Measurements from ENCODE around the gene LIN37.

The LIN37 gene

GRCh38 chr19:35736913-35737886 lies 11.2 kb upstream of the LIN37 start:
- no peak for DNase-seq

GRCh38 chr19:35738021-35738886 lies 10.1 kb upstream of the LIN37 start:
- no peak for DNase-seq

DNA sequence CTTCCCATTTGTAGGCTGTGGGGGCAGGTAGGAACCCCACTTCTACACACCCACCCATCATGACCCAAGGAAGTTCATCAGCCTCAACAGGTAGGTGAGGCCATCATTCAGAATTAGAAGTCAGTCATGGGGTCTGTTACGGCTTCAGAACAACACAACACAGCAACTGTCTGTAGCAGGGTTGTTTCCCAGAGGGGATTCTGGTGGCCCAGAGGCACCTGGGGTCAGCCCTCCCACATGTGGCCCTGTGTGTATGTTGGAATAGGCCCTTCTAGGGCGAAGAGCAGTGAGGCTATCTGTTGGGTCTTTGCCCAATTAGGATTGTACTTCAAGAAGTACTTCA lies 9.5 kb upstream of the LIN37 start:
- DNase-seq: no peak

GRCh38 chr19:35739275-35740107 lies 8.9 kb upstream of the LIN37 start:
- DNase-seq: no peak

- DNase-seq: no peak
Measured at GRCh38 chr19:35740108-35740422, 8.3 kb upstream of the LIN37 start.

DNA sequence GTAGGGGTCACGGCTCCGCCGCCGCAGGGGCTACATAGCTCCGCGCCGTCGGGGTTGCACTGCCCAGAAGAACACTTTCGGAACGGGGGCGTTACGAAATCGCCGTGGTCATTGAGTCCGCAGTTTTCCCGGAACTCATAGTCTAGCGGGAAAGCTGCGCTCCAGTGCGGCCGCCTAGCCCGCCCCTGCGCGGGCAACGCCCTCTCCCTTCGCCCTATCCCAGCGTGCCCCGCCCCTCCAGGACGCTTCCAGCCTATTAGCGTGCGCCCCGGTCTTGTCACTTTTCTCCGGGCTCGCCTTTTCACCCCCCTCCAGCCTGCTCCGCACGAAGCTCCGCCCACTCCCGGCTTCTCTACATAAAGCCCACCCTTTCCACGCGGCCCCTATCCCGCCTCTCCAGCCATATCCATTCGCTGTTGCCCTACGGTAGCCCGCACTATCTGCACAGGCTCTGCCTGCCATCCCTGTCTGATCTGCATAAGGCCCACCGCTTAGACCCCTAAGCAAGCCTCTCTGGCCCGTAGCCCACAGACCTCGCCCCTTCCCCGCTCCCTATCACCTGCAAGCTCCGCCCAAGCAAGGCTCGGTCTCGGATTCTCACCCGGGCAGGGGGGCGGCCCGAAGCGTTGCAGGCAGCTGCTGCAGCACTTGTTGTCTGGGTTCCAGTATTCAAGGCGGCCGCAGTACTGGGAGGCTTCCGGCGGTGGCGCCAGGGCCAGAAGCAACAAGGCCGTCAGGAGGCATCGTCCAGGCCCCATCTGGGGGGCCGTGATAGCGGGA lies 7.8 kb upstream of the LIN37 start:
- peak; percentile 99 for DNase-seq

GRCh38 chr19:35741203-35741515 lies 7.2 kb upstream of the LIN37 start:
- DNase-seq: no peak

DNA sequence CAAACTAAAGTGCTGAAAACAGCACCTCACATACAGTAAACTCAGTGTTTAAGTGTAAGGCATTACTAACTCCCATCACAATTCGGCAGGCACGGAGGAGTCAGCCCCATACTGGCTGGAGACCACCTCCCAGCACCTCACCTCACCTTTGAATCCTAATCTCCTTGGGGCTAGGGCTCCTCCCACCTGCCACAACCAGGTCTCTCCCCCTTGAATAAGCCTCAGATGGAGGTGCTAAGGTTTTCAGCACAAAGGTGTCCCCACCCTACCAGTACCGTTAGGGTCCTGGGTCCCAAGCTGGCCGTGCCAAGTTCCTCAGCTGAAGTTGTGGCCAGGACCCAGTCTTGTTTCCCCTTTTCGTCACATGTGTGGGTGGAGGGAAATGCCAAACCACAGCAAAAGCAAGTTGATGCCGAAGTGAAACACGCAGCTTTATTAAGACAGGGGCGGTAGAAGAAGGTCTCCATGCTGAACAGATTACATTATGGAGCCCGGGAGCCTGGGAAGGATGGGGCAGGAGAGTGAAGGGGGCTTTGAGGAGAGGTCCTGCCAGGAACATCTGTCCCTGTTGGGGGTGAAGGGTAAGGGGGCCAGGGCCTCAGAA lies 6.2 kb upstream of the LIN37 start, which contains the start of gene IGFLR1:
Gene IGFLR1 (minus strand): TSS at position 332 of the 604 bp plus-strand sequence. CDS start 1,272 bp downstream, outside the sequence.
- DNase-seq: no peak

DNA sequence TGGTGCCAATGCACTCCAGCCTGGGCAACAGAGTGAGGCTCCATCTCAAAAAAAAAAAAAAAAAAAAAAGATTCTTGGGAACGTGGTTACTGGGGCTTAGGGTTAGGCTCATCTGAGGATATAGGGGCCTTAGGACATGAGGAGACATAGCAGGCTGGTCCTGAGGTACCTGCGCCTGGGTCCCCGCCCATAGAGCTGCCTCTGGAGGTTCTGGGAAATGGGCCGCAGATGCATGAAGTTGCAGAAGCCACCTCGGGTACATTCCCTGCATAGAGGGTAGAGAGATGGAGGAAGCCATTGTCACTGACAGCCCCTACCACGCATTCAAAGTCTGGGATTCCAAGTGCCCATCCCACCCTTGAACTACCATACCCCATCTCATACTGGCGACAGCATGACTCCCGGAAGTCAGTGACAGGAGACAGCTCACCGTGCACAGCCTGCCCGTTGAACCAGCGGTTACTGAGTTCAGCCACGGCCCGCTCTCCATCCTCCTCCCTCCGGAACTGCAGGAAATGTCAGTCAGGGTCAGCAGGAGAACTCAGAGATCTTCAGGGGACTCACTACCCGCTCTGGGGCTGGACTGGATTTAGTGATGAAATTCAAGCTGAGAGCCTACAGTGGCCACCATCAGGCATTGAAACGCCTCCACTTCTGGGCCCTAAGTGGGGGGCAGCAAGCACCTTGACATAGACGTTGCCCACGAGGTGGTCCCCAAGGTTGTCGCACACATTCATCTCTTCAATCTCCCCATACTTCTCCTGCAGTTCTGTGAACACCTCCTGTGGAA lies 4.5 kb upstream of the LIN37 start:
- no peak for DNase-seq

GRCh38 chr19:35744430-35745327 lies 3.7 kb upstream of the LIN37 start:
- DNase-seq: peak; percentile 98

- DNase-seq: peak; percentile 99
Measured at GRCh38 chr19:35745328-35746086, 2.9 kb upstream of the LIN37 start, which contains the start of the genes PSENEN and U2AF1L4. TSS of gene PSENEN (plus strand) at chr19:35745651. CDS start at chr19:35745931, 280 bp downstream. TSS of gene U2AF1L4 (minus strand) at chr19:35745418. CDS start at chr19:35745391, 27 bp downstream.

- no peak for DNase-seq
Measured at GRCh38 chr19:35746087-35746462, 2.3 kb upstream of the LIN37 start.

DNA sequence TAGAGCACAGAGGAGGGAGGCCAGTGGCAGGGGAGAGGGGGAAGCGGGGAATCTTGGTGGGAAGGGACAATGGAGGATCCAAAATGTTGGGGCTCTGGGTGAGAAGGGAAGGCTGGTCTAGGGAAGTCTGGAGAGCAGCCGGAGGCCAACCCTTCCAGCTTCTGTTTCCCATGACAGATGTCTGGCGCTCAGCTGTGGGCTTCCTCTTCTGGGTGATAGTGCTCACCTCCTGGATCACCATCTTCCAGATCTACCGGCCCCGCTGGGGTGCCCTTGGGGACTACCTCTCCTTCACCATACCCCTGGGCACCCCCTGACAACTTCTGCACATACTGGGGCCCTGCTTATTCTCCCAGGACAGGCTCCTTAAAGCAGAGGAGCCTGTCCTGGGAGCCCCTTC lies 1.8 kb upstream of the LIN37 start:
- no peak for DNase-seq

DNA sequence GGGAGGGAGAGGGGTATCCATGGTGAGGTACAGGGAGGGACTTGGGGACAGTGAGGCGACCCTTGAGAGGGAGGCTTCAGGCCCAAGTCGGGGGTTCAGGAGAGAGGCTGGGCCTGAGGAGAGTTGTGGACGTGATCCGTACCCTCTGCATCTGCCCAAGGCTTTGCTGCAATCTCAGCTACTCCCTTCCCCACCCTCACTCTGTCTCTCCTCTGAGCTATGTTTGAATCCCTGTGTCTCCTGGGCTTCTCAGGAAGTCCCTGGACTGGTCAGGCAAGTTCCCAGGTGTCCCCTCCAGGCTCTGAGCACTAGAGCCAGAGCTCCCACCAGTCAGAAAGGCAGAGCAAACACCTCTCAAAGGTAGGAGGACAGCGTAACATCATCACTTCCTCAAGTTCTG lies 1.8 kb downstream of the LIN37 start:
- no peak for DNase-seq

DNA sequence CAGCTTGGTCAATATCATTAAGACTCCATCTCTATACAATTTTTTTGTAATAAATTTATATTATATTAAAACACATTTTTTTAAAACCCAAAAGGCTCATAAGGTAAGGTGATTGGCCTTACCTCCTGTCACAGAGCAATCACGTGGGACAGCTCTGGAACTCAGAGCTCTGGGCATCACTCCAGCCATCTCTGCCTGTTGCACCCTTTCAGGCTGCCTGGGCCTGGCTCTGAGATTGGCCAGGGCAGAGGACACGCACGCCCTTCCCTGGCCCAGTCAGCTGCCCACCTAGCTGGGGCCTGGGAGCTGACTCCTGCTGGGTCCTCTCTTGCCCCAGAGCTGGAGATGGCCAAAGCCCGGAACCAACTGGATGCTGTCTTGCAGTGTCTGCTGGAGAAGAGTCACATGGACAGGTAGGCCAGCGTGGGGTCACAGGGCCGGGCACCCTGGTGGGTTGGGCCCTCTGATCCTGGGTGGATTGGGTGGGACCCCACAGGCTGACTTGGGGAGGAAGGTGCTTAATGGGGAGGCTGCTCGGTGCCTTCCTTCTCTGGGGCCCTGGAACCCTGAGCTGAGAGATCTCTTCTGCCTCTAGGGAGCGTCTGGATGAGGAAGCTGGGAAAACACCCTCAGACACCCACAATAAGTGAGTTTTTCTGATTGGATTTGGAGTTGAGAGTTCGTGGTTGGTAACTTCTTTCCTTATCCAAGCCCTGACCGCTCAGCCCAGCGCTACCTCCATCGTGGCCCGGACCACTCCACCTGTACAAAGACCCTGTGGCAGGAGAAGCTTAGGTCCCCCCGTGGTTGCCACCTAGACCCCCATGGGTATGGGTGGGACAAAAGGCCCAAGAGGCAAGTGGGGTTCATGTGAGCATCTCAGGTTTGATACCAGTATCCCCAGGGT lies 3.7 kb downstream of the LIN37 start:
- DNase-seq: no peak

- no peak for DNase-seq
Measured at GRCh38 chr19:35752746-35753350, 4.5 kb downstream of the LIN37 start.

GRCh38 chr19:35753634-35754369 lies 5.4 kb downstream of the LIN37 start:
- DNase-seq: no peak
